Measurements from ENCODE around the gene VWA8.

VWA8 gene

GRCh38 chr13:41586216-41586615, 374.7 kb downstream of the VWA8 start:
- TF ChIP-seq, protein P1, sequence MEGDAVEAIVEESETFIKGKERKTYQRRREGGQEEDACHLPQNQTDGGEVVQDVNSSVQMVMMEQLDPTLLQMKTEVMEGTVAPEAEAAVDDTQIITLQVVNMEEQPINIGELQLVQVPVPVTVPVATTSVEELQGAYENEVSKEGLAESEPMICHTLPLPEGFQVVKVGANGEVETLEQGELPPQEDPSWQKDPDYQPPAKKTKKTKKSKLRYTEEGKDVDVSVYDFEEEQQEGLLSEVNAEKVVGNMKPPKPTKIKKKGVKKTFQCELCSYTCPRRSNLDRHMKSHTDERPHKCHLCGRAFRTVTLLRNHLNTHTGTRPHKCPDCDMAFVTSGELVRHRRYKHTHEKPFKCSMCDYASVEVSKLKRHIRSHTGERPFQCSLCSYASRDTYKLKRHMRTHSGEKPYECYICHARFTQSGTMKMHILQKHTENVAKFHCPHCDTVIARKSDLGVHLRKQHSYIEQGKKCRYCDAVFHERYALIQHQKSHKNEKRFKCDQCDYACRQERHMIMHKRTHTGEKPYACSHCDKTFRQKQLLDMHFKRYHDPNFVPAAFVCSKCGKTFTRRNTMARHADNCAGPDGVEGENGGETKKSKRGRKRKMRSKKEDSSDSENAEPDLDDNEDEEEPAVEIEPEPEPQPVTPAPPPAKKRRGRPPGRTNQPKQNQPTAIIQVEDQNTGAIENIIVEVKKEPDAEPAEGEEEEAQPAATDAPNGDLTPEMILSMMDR (IDR thresholded peaks at IDR 0.05): no peak

- TF ChIP-seq, protein P1 (IDR thresholded peaks at IDR 0.05): no peak
These were observed 378.9 kb downstream of the VWA8 start for GRCh38 chr13:41582027-41582463.

GRCh38 chr13:41580345-41580744, 380.6 kb downstream of the VWA8 start:
- TF ChIP-seq, protein P1 (IDR thresholded peaks at IDR 0.05): no peak

DNA sequence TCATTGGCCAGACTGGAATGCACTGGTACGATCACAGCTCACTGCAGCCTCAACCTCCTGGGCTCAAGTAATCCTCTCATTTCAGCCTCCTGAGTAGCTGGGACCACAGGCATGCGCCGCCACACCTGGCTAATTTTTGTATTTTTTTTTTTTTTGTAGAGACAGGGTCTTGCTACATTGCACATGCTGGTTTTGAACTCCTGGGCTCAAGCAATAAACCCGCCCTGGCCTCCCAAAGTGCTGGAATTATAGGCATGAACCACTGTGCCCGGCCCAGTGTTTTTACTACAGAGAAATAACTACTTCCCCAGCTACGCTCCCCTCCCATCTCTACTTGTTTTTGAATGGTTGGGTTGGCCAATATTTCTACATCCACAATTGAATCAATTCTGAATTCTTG, 381.0 kb downstream of the VWA8 start:
- TF ChIP-seq, protein P1 (IDR thresholded peaks at IDR 0.05): no peak

GRCh38 chr13:41579168-41579567, 381.7 kb downstream of the VWA8 start:
- TF ChIP-seq, protein P1 (IDR thresholded peaks at IDR 0.05): no peak

DNA sequence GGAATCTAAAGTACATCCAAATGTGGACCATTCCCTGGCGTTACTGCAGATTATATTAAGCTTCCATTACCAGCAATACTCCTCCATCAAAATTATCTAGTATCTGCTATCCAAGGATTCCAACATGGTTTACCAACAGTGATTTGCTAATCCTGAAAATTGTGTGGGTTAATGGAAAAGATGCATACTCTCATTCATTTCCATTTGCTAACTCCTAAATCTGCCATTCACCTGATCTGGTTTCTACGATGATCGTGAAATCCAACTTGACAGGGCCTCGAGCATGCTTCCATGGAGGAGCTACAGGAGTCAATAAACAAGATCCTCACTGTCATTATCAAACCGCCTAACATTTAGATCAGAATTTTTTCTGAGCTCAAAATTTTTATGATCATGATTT, 382.5 kb downstream of the VWA8 start:
- TF ChIP-seq, protein P1 (IDR thresholded peaks at IDR 0.05): no peak

- TF ChIP-seq, protein P1 (IDR thresholded peaks at IDR 0.05): no peak
These were observed 383.5 kb downstream of the VWA8 start for GRCh38 chr13:41577436-41577835.

GRCh38 chr13:41568972-41569351, 391.9 kb downstream of the VWA8 start:
- TF ChIP-seq, protein P1 (IDR thresholded peaks at IDR 0.05): no peak
